ENCODE results near the gene PFKM.

PFKM gene

DNA sequence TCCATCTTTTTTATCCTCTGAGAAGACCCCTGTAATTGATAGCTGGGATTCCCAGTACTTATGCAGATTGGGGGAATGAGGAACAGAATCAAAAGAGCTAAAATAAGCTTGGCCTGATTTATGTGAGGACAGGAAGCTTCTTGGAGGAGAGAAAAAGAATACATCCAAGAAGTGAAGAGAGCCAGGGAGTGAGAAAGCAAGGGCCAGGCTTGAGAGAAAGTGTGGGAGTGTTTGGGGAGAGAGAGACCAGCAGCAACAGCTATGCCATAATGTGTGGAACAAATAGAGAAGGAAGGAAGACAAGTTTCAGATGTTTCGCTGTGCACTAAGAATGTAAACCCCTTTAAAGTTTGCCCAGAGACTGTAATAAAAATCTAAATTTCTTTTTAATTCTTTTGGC is 60.3 kb downstream of the PFKM start:
- Histone ChIP-seq H3K4me1 (ENCODE audit: control insufficient read depth, low read length) (peaks cover 9% of the 10 kb centered on the region), H3F3A (ENCODE audit: control insufficient read depth, insufficient read depth) (no peaks in the 10 kb centered on the region), H3K79me2 (ENCODE audit: control insufficient read depth, low read length) (no peaks in the 10 kb centered on the region), H3K9me2 (replicated peaks; ENCODE audit: control insufficient read depth, low read length) (no peaks in the 10 kb centered on the region), H3K36me3 (ENCODE audit: control insufficient read depth, low read length) (no peaks in the 10 kb centered on the region), H3K4me3 (ENCODE audit: low read length) (no peak overlapping the region), H3K27ac (ENCODE audit: low read depth, low read length) (no peak overlapping the region), H3K4me2 (ENCODE audit: low read length) (no peak overlapping the region), H3K27me3 (ENCODE audit: control insufficient read depth, low read length) (peaks cover 61% of the 10 kb centered on the region), H3K9me3 (ENCODE audit: control insufficient read depth, insufficient read depth, low read length) (no peaks in the 10 kb centered on the region), H4K20me1 (ENCODE audit: control insufficient read depth, insufficient read depth, low read depth, low read length) (no peaks in the 10 kb centered on the region)
- TF ChIP-seq EZH2phosphoT487 (IDR thresholded peaks at IDR 0.05; ENCODE audit: borderline replicate concordance, low read length) (no peak; the same call in 1 of the 2 replicates), CTCF (IDR thresholded peaks at IDR 0.05; ENCODE audit: low read depth, low read length, poor library complexity, severe bottlenecking) (no peak)

DNA sequence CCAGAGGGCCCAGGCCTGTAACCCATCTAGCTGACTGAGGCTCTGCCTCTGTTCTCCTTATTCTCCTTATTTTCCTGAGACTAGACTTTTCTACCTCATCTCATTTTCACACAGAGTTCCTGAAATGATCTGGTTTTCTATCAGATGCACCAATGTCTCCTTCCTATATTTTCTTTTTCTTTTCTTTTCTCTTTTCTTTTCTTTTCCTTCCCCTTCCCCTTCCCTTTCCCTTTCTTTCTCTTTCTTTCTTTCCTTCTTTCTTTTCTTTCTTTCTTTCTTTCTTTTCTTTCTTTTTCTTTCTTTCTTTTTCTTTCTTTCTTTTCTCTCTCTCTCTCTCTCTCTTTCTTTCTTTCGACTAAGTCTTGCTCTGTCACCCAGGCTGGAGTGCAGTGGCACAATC is 61.3 kb downstream of the PFKM start:
- Histone ChIP-seq H3K27me3 (ENCODE audit: control insufficient read depth, low read length) (peaks cover 67% of the 10 kb centered on the region), H3K27ac (ENCODE audit: low read depth, low read length) (no peak overlapping the region), H4K20me1 (ENCODE audit: control insufficient read depth, insufficient read depth, low read depth, low read length) (no peaks in the 10 kb centered on the region), H3F3A (ENCODE audit: control insufficient read depth, insufficient read depth) (peaks cover 5% of the 10 kb centered on the region; the same call in 1 of the 2 replicates), H3K79me2 (ENCODE audit: control insufficient read depth, low read length) (no peaks in the 10 kb centered on the region), H3K4me1 (ENCODE audit: control insufficient read depth, low read length) (peaks cover 15% of the 10 kb centered on the region), H3K9me3 (ENCODE audit: control insufficient read depth, insufficient read depth, low read length) (no peaks in the 10 kb centered on the region), H3K36me3 (ENCODE audit: control insufficient read depth, low read length) (no peaks in the 10 kb centered on the region), H3K9me2 (replicated peaks; ENCODE audit: control insufficient read depth, low read length) (no peaks in the 10 kb centered on the region), H3K4me3 (ENCODE audit: low read length) (no peak overlapping the region), H3K4me2 (ENCODE audit: low read length) (no peak overlapping the region)
- TF ChIP-seq EZH2phosphoT487 (IDR thresholded peaks at IDR 0.05; ENCODE audit: borderline replicate concordance, low read length) (no peak), CTCF (IDR thresholded peaks at IDR 0.05; ENCODE audit: low read depth, low read length, poor library complexity, severe bottlenecking) (no peak)

GRCh38 chr12:48180857-48181495 is 61.8 kb downstream of the PFKM start:
- H3K36me3 ChIP-seq (ENCODE audit: control insufficient read depth, low read length) = no peaks in the 10 kb centered on the region

More at GRCh38 chr12:48180857-48181495, 61.8 kb downstream of the PFKM start:
- Histone ChIP-seq H3K4me3 (ENCODE audit: low read length) (no peak overlapping the region), H3K9me3 (ENCODE audit: control insufficient read depth, insufficient read depth, low read length) (no peaks in the 10 kb centered on the region), H4K20me1 (ENCODE audit: control insufficient read depth, insufficient read depth, low read depth, low read length) (no peaks in the 10 kb centered on the region), H3F3A (ENCODE audit: control insufficient read depth, insufficient read depth) (peaks cover 6% of the 10 kb centered on the region; the same call in 1 of the 2 replicates), H3K79me2 (ENCODE audit: control insufficient read depth, low read length) (no peaks in the 10 kb centered on the region), H3K27ac (ENCODE audit: low read depth, low read length) (no peak overlapping the region), H3K9me2 (replicated peaks; ENCODE audit: control insufficient read depth, low read length) (no peaks in the 10 kb centered on the region), H3K4me2 (ENCODE audit: low read length) (no peak overlapping the region), H3K4me1 (ENCODE audit: control insufficient read depth, low read length) (peaks cover 20% of the 10 kb centered on the region), H3K27me3 (ENCODE audit: control insufficient read depth, low read length) (peaks cover 70% of the 10 kb centered on the region)
- TF ChIP-seq CTCF (IDR thresholded peaks at IDR 0.05; ENCODE audit: low read depth, low read length, poor library complexity, severe bottlenecking) (no peak), EZH2phosphoT487 (IDR thresholded peaks at IDR 0.05; ENCODE audit: borderline replicate concordance, low read length) (no peak)

Data from DOHH2 (cell line).